ENCODE data around the gene LYPD5. TPM values are rescaled to one million over a fixed set of nuclear protein-coding genes. Genes with fewer than 3 reads are reported as not detected.
"Not testable (repeated sequence)": the region's sequence is repeated elsewhere in the genome, so short reads cannot be mapped to it uniquely, and the experiment has no call there.

LYPD5 gene
- total RNA-seq, 2 donors from 2014 or later = 0.97 to 3.8 TPM

GRCh38 chr19:43812259-43812658, 10.0 kb upstream of the LYPD5 start:
- DNase-seq (ENCODE audit: low spot score in 2 of 2) = no peak
- ATAC-seq = no peak
- Mint-ChIP-seq H3K36me3 (no peaks in the 10 kb centered on the region), H3K9me3 (peaks cover 0 to 13% of the 10 kb centered on the region in 2 donors), H3K27ac (no peak overlapping the region)

GRCh38 chr19:43811837-43812236, 9.6 kb upstream of the LYPD5 start:
- Mint-ChIP-seq H3K27ac (no peak overlapping the region), H3K36me3 (no peaks in the 10 kb centered on the region), H3K9me3 (peaks cover 0 to 8% of the 10 kb centered on the region in 2 donors)
- DNase-seq (ENCODE audit: low spot score in 2 of 2) (no peak), ATAC-seq (no peak)

GRCh38 chr19:43809762-43810696, 7.8 kb upstream of the LYPD5 start:
- DNase-seq (ENCODE audit: low spot score in 2 of 2) = no peak
- Mint-ChIP-seq H3K36me3 (no peaks in the 10 kb centered on the region), H3K9me3 (no peaks in the 10 kb centered on the region), H3K27ac (no peak overlapping the region)
- ATAC-seq = peak; percentile 54 to 61

- no peak overlapping the region for H3K27ac Mint-ChIP-seq
- H3K9me3 Mint-ChIP-seq = no peaks in the 10 kb centered on the region
- DNase-seq (ENCODE audit: low spot score in 2 of 2) = no peak
- no peak for ATAC-seq
- no peaks in the 10 kb centered on the region for H3K36me3 Mint-ChIP-seq
These were observed 5.4 kb upstream of the LYPD5 start for GRCh38 chr19:43807651-43808050.

- ATAC-seq = no peak
- DNase-seq (ENCODE audit: low spot score in 2 of 2) = no peak
- H3K9me3 Mint-ChIP-seq = no peaks in the 10 kb centered on the region
- H3K27ac Mint-ChIP-seq = no peak overlapping the region
- no peaks in the 10 kb centered on the region for H3K36me3 Mint-ChIP-seq
These were observed 4.6 kb upstream of the LYPD5 start for GRCh38 chr19:43806848-43807247.

- not testable (repeated sequence) for H3K27ac Mint-ChIP-seq; H3K9me3 Mint-ChIP-seq; ATAC-seq; DNase-seq (ENCODE audit: low spot score in 2 of 2); H3K36me3 Mint-ChIP-seq
These were observed 4.2 kb upstream of the LYPD5 start for GRCh38 chr19:43806401-43806800.

- H3K9me3 Mint-ChIP-seq = no peaks in the 10 kb centered on the region
- no peaks in the 10 kb centered on the region for H3K36me3 Mint-ChIP-seq
- no peak overlapping the region for H3K27ac Mint-ChIP-seq
- ATAC-seq (no peak), DNase-seq (ENCODE audit: low spot score in 2 of 2) (no peak)
These were observed 2.2 kb upstream of the LYPD5 start for GRCh38 chr19:43804432-43804831.

- Mint-ChIP-seq H3K36me3 (peaks cover 5 to 12% of the 10 kb centered on the region in 2 donors), H3K9me3 (peaks cover 0 to 5% of the 10 kb centered on the region in 2 donors), H3K27ac (no peak overlapping the region)
- ATAC-seq = no peak
- no peak for DNase-seq (ENCODE audit: low spot score in 2 of 2)
These were observed 2.6 kb downstream of the LYPD5 start for GRCh38 chr19:43799502-43800142.

GRCh38 chr19:43798546-43799409, 3.5 kb downstream of the LYPD5 start:
- Mint-ChIP-seq H3K36me3 (peaks cover 5 to 12% of the 10 kb centered on the region in 2 donors), H3K9me3 (peaks cover 0 to 5% of the 10 kb centered on the region in 2 donors), H3K27ac (peak overlapping the region; percentile 54 to 80)
- peak; percentile 64 to 69 for DNase-seq (ENCODE audit: low spot score in 2 of 2)
- peak; percentile 90 to 94 for ATAC-seq

GRCh38 chr19:43798026-43798545, 4.2 kb downstream of the LYPD5 start:
- DNase-seq (ENCODE audit: low spot score in 2 of 2) (no peak), ATAC-seq (peak; percentile 14 to 20)
- Mint-ChIP-seq H3K9me3 (peaks cover 0 to 5% of the 10 kb centered on the region in 2 donors), H3K27ac (peak overlapping the region in 1 of 2 donors; percentile 80), H3K36me3 (peaks cover 5 to 12% of the 10 kb centered on the region in 2 donors)

GRCh38 chr19:43797556-43797955, 4.7 kb downstream of the LYPD5 start:
- Mint-ChIP-seq H3K27ac (no peak overlapping the region), H3K9me3 (peaks cover 0 to 5% of the 10 kb centered on the region in 2 donors), H3K36me3 (peaks cover 5 to 12% of the 10 kb centered on the region in 2 donors)
- no peak for ATAC-seq
- no peak for DNase-seq (ENCODE audit: low spot score in 2 of 2)

GRCh38 chr19:43797118-43797517, 5.1 kb downstream of the LYPD5 start:
- Mint-ChIP-seq H3K36me3 (peaks cover 5 to 12% of the 10 kb centered on the region in 2 donors), H3K9me3 (peaks cover 0 to 5% of the 10 kb centered on the region in 2 donors), H3K27ac (no peak overlapping the region)
- DNase-seq (ENCODE audit: low spot score in 2 of 2) (no peak), ATAC-seq (no peak)

GRCh38 chr19:43790587-43790986, 11.7 kb downstream of the LYPD5 start:
- H3K9me3 Mint-ChIP-seq = no peaks in the 10 kb centered on the region
- no peak for ATAC-seq
- H3K27ac Mint-ChIP-seq = no peak overlapping the region
- DNase-seq (ENCODE audit: low spot score in 2 of 2) = no peak
- H3K36me3 Mint-ChIP-seq = no peaks in the 10 kb centered on the region

GRCh38 chr19:43789029-43789428, 13.2 kb downstream of the LYPD5 start:
- Mint-ChIP-seq H3K36me3 (no peaks in the 10 kb centered on the region), H3K27ac (no peak overlapping the region), H3K9me3 (no peaks in the 10 kb centered on the region)
- ATAC-seq (no peak), DNase-seq (ENCODE audit: low spot score in 2 of 2) (no peak)

GRCh38 chr19:43786665-43787064, 15.6 kb downstream of the LYPD5 start:
- DNase-seq (ENCODE audit: low spot score in 2 of 2) = no peak
- no peak for ATAC-seq
- Mint-ChIP-seq H3K9me3 (peaks cover 0 to 5% of the 10 kb centered on the region in 2 donors), H3K36me3 (peaks cover 0 to 6% of the 10 kb centered on the region in 2 donors), H3K27ac (no peak overlapping the region)
